Measurements from ENCODE around the gene MAPK1.

DNA sequence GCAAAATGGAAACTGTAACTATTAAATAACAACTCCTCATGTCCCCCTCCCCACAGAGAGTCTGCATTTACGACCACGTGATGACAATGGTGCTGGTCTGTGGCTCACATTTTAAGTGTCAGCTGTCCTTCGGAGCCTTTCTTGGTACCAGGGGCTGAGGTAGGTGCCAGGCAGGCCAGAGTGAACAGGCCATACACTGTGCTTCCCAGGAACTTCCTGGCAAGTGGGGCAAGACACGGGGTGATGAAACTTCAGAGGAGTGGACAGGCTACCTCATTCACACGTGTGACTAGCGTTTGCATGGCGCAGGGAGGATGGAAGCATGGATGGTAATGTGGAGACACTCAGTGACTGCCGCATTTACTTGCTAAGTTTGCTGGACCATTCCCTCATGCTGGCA lies 121.5 kb downstream of the MAPK1 start:
- TF ChIP-seq, protein P1, sequence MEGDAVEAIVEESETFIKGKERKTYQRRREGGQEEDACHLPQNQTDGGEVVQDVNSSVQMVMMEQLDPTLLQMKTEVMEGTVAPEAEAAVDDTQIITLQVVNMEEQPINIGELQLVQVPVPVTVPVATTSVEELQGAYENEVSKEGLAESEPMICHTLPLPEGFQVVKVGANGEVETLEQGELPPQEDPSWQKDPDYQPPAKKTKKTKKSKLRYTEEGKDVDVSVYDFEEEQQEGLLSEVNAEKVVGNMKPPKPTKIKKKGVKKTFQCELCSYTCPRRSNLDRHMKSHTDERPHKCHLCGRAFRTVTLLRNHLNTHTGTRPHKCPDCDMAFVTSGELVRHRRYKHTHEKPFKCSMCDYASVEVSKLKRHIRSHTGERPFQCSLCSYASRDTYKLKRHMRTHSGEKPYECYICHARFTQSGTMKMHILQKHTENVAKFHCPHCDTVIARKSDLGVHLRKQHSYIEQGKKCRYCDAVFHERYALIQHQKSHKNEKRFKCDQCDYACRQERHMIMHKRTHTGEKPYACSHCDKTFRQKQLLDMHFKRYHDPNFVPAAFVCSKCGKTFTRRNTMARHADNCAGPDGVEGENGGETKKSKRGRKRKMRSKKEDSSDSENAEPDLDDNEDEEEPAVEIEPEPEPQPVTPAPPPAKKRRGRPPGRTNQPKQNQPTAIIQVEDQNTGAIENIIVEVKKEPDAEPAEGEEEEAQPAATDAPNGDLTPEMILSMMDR (conservative IDR thresholded peaks at IDR 0.05; ENCODE audit: low read length), result no peak
- TF ChIP-seq EZH2phosphoT487 (IDR thresholded peaks at IDR 0.05; ENCODE audit: borderline replicate concordance, low read depth, low read length), result no peak
